ENCODE measurements around the gene DTL. TPM values are rescaled to one million over a fixed set of nuclear protein-coding genes. Genes with fewer than 3 reads are reported as not detected.
A peak's percentile ranks its signal among the peaks of the same experiment; 100 is the strongest.

DTL gene
- total RNA-seq, 1 experiment from 2014 or later = 73.0 TPM

DNA sequence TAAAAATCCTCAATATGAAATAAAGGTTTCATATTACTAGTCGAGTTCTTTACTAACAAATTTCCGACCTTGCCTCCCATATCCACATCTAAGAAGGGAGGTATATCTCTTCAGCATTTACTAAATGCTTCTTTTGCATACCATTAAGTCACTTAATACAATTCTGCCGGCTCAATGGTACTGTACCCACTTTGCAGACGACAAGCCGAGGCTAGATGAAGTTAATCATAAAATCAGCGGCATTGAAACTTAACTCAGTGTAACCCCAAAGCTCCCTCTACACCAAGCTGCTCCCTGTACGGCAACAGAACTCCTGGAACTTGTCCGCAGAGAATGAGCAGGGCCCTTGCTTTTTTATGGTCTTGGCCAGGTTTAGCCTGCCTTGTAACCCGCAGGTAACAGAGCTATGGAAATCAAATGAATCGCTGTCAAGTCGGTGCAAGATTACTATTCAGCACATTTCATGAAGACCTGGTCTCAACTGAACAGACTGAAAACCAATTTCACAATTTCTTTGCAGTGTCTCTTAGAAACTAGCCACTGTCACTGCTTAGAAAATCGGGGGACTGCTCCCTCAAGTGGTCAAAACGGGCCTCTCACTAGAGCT is 929 bp upstream of the DTL start:
- Histone ChIP-seq H3K4me2 (ENCODE audit: insufficient read depth, insufficient read length, low read length) (peak overlapping the region; percentile 79), H3K27ac (ENCODE audit: insufficient read length, low read depth, low read length) (no peak overlapping the region), H4K20me1 (ENCODE audit: control insufficient read depth, insufficient read depth, insufficient read length) (no peaks in the 10 kb centered on the region), H3K23ac (ENCODE audit: insufficient read length, low read depth, low read length) (no peak overlapping the region), H2AFZ (ENCODE audit: low read length) (no peak overlapping the region), H2BK5ac (ENCODE audit: insufficient read length, low read length) (no peak overlapping the region), H3K18ac (ENCODE audit: insufficient read length, low read depth, low read length) (no peak overlapping the region), H3K14ac (ENCODE audit: insufficient read depth, low read length) (no peak overlapping the region), H3K4ac (ENCODE audit: low read depth, low read length) (no peak overlapping the region), H4K8ac (replicated peaks; ENCODE audit: insufficient read length, low read depth, low read length) (no peak overlapping the region), H3K56ac (ENCODE audit: insufficient read length, low read depth, low read length) (no peak overlapping the region), H3K9me3 (ENCODE audit: control insufficient read depth, low read depth, low read length) (no peaks in the 10 kb centered on the region), H3K79me2 (ENCODE audit: insufficient read depth, low read length) (peaks cover 21% of the 10 kb centered on the region), H2AK5ac (ENCODE audit: insufficient read length, low read length) (no peak overlapping the region), H3K9ac (ENCODE audit: extremely low read depth, insufficient read length, low read length) (peak overlapping the region; percentile 44), H2BK15ac (ENCODE audit: low read depth, low read length) (no peak overlapping the region), H3K79me1 (ENCODE audit: insufficient read depth, low read depth, low read length, poor library complexity, severe bottlenecking) (no peaks in the 10 kb centered on the region), H3T11ph (ENCODE audit: low read length) (no peak overlapping the region), H4K91ac (ENCODE audit: insufficient read length, low read depth, low read length) (no peak overlapping the region), H3K23me2 (ENCODE audit: insufficient read length, low read depth, low read length, poor library complexity, severe bottlenecking) (peaks cover 5% of the 10 kb centered on the region), H3K27me3 (ENCODE audit: insufficient read depth, low read length) (no peaks in the 10 kb centered on the region), H2BK20ac (ENCODE audit: low read depth, low read length, poor library complexity, severe bottlenecking) (no peak overlapping the region), H2BK12ac (ENCODE audit: insufficient read length, low read depth, low read length) (no peak overlapping the region), H2BK120ac (ENCODE audit: low read depth, low read length, poor library complexity, severe bottlenecking) (no peak overlapping the region), H4K5ac (ENCODE audit: insufficient read length, low read depth, low read length) (no peak overlapping the region), H3K4me1 (ENCODE audit: insufficient read depth, low read length) (no peaks in the 10 kb centered on the region)
- TF ChIP-seq, protein P1, sequence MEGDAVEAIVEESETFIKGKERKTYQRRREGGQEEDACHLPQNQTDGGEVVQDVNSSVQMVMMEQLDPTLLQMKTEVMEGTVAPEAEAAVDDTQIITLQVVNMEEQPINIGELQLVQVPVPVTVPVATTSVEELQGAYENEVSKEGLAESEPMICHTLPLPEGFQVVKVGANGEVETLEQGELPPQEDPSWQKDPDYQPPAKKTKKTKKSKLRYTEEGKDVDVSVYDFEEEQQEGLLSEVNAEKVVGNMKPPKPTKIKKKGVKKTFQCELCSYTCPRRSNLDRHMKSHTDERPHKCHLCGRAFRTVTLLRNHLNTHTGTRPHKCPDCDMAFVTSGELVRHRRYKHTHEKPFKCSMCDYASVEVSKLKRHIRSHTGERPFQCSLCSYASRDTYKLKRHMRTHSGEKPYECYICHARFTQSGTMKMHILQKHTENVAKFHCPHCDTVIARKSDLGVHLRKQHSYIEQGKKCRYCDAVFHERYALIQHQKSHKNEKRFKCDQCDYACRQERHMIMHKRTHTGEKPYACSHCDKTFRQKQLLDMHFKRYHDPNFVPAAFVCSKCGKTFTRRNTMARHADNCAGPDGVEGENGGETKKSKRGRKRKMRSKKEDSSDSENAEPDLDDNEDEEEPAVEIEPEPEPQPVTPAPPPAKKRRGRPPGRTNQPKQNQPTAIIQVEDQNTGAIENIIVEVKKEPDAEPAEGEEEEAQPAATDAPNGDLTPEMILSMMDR (conservative IDR thresholded peaks at IDR 0.05) = no peak
- Mint-ChIP-seq H3K27ac (peak overlapping the region in 2 of 3 experiments; percentile 99 to 100; a peak in 6 of 7 replicates), H3K4me1 (peaks cover 28 to 32% of the 10 kb centered on the region in 2 experiments), H3K9me3 (peaks cover 0 to 3% of the 10 kb centered on the region in 2 experiments; a peak in 1 of 5 replicates), H3K36me3 (ENCODE audit: insufficient read depth in 1 of 3, low read depth in 3 of 3) (peaks cover 14 to 25% (median 20%) of the 10 kb centered on the region in 3 experiments), H3K4me3 (peak overlapping the region; percentile 97 to 98), H3K27me3 (ENCODE audit: low read depth) (no peaks in the 10 kb centered on the region)
- WGBS (ENCODE audit: extremely low coverage, insufficient read length, low lambda C conversion rate) = no CpG with 5 or more reads among the region's 13 CpGs
- no peak for DNase-seq

All from H9 (cell line).